Esophagus squamous epithelium (tissue), 4 donors: ENCODE results near the gene GBP1.

Source experiments
- POLR2A ChIP-seq, 4 donors: fragments of 450-650 bp; IDR thresholded peaks; one replicate each; pipeline ENCODE4 v1.6.1; 2017; ENCODE audit warnings: antibody characterized with exemption in 4 of 4, mild to moderate bottlenecking in 4 of 4, moderate library complexity in 3 of 4
- TF ChIP-seq, protein P1 (sequence below), 6 experiments: fragments of 450-650 bp in 4 of 6; fragments of 200-600 bp in 2 of 6; sonication (generic) in 2 of 6; IDR thresholded peaks; one replicate each; pipeline ENCODE4 v1.5.1; 2016 to 2019; ENCODE audit warnings: antibody characterized with exemption in 6 of 6, mild to moderate bottlenecking in 4 of 6, moderate library complexity in 4 of 6

DNA sequence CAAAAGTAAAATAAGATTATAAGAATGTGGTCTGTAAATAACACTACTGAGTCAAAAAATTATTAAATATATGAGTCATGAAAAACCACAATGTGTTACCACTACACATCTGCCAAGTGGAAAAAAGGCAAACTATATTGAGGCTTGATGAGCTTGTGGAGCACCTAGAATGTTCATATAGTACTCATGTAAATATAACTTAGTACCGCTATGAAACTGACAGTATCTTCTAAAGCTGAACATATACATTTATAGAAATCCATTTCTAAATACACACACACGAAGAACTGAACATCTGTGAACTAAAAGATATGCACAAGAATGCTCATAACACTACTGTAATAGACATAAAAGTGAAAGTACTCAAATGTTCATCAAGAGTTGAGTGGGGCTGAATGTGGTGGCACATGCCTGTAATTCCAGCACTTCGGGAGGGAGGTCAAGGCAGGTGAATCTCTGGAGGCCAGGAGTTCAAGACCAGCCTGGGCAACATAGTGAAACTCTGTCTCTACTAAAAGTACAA is 23.8 kb downstream of the GBP1 start:
- TF ChIP-seq, protein P1, sequence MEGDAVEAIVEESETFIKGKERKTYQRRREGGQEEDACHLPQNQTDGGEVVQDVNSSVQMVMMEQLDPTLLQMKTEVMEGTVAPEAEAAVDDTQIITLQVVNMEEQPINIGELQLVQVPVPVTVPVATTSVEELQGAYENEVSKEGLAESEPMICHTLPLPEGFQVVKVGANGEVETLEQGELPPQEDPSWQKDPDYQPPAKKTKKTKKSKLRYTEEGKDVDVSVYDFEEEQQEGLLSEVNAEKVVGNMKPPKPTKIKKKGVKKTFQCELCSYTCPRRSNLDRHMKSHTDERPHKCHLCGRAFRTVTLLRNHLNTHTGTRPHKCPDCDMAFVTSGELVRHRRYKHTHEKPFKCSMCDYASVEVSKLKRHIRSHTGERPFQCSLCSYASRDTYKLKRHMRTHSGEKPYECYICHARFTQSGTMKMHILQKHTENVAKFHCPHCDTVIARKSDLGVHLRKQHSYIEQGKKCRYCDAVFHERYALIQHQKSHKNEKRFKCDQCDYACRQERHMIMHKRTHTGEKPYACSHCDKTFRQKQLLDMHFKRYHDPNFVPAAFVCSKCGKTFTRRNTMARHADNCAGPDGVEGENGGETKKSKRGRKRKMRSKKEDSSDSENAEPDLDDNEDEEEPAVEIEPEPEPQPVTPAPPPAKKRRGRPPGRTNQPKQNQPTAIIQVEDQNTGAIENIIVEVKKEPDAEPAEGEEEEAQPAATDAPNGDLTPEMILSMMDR (IDR thresholded peaks at IDR 0.05) = no peak
- no peak for TF ChIP-seq POLR2A (IDR thresholded peaks at IDR 0.05)
